Panc1 (cell line): ENCODE measurements around the gene MTM1. TPM values are rescaled to one million over a fixed set of nuclear protein-coding genes. Genes with fewer than 3 reads are reported as not detected.

Source experiments
- ATAC-seq: fragments of 200-7000 bp; cut with Tn5 transposase; 2 replicates; pipeline ENCODE4 v1.9.1; 2020; ENCODE audit warnings: mild to moderate bottlenecking, moderate library complexity
- BruUV-seq: library from RNA; stranded (reverse); fragments of 400-500 nt; replicated peaks from 2 replicates; lab custom pipeline; 2021; lab: Mats Ljungman, UMichigan
- CTCF ChIA-PET: fragments of 300-600 bp; sonication (Branson Sonifier 250); formaldehyde crosslinking; loops from one replicate; lab custom pipeline; 2022; ENCODE audit warnings: antibody characterized with exemption; lab: Charles Lee
- POLR2A ChIA-PET: fragments of 300-600 bp; sonication (Branson Sonifier 250); formaldehyde crosslinking; loops from one replicate; lab custom pipeline; 2022; ENCODE audit warnings: antibody characterized with exemption; lab: Charles Lee
- DNase-seq: peaks from one replicate; pipeline ENCODE4 v3.0.0-alpha.2; 2010; ENCODE audit warnings: low read depth, low spot score
- H3K27ac ChIP-seq: 2 replicates; pipeline ENCODE4 v1.5.1; 2011; ENCODE audit warnings: mild to moderate bottlenecking, low read length, inconsistent platforms
- H3K27me3 ChIP-seq: fragments of 200-500 bp; sonication (Bioruptor generic); 2 replicates; pipeline ENCODE4 v1.6.0; 2014; ENCODE audit warnings: low read length, inconsistent platforms; ENCODE audit not compliant: control insufficient read depth, insufficient read depth
- H3K36me3 ChIP-seq: fragments of 200-500 bp; sonication (Bioruptor generic); 2 replicates; pipeline ENCODE4 v1.5.1; 2014; ENCODE audit warnings: inconsistent platforms, mild to moderate bottlenecking, low read length, moderate library complexity; ENCODE audit not compliant: control insufficient read depth, insufficient read depth
- H3K4me1 ChIP-seq: 2 replicates; pipeline ENCODE4 v1.5.1; 2011; ENCODE audit warnings: inconsistent platforms, mild to moderate bottlenecking, low read length, moderate library complexity; ENCODE audit not compliant: control insufficient read depth, insufficient read depth
- H3K4me3 ChIP-seq, 2 experiments: 2 replicates each; pipeline ENCODE4 v1.5.1; 2011 to 2012; ENCODE audit warnings: low read depth in 2 of 2, low read length in 2 of 2, mild to moderate bottlenecking in 2 of 2, inconsistent platforms in 1 of 2, moderate library complexity in 1 of 2
- H3K9me3 ChIP-seq: fragments of 200-500 bp; sonication (Bioruptor generic); 2 replicates; pipeline ENCODE4 v1.5.1; 2014; ENCODE audit warnings: low read depth, mild to moderate bottlenecking, inconsistent platforms, low read length, moderate library complexity; ENCODE audit not compliant: control insufficient read depth, insufficient read depth
- POLR2AphosphoS5 ChIP-seq: IDR thresholded peaks from 2 replicates; pipeline ENCODE4 v1.6.1; 2012; ENCODE audit warnings: mild to moderate bottlenecking, low read depth, low read length, moderate library complexity
- REST ChIP-seq, 2 experiments: IDR thresholded peaks; 2 replicates each; pipeline ENCODE4 v1.6.1; 2011 to 2012; ENCODE audit warnings: low read depth in 2 of 2, control low read depth in 1 of 2, low read length in 1 of 2, mild to moderate bottlenecking in 1 of 2, moderate library complexity in 1 of 2; ENCODE audit not compliant: insufficient read depth in 1 of 2
- SIN3A ChIP-seq: IDR thresholded peaks from 2 replicates; pipeline ENCODE4 v1.6.1; 2012; ENCODE audit warnings: low read depth, mild to moderate bottlenecking, low read length, moderate library complexity, borderline replicate concordance; ENCODE audit not compliant: insufficient read depth
- TCF7L2 ChIP-seq: IDR thresholded peaks from 2 replicates; pipeline ENCODE4 v1.6.1; 2011; ENCODE audit warnings: mild to moderate bottlenecking, low read depth, low read length, inconsistent platforms
- in situ Hi-C: cut with HindIII; loops from 2 replicates; pipeline ENCODE4 v1.10.0; 2016; ENCODE audit warnings: low sequenced_read_pairs, low pct_unique_long_range_greater_than_20kb
- intact Hi-C: fragments of 100-400 bp; cut with micrococcal nuclease; formaldehyde crosslinking; loops from one replicate; pipeline ENCODE4 v1.10.0; 2022; ENCODE audit not compliant: unreplicated experiment
- total RNA-seq: library from RNA; stranded (reverse); gene quantifications from one replicate; pipeline ENCODE4 v1.2.1, GENCODE V29; 2021; ENCODE audit not compliant: unreplicated experiment
- TF ChIP-seq, protein P1 (sequence below): fragments of 450-650 bp; IDR thresholded peaks from 2 replicates; pipeline ENCODE4 v1.5.1; 2017; ENCODE audit warnings: mild to moderate bottlenecking

Gene MTM1
- total RNA-seq, 1 experiment from 2014 or later: 24.0 TPM

DNA sequence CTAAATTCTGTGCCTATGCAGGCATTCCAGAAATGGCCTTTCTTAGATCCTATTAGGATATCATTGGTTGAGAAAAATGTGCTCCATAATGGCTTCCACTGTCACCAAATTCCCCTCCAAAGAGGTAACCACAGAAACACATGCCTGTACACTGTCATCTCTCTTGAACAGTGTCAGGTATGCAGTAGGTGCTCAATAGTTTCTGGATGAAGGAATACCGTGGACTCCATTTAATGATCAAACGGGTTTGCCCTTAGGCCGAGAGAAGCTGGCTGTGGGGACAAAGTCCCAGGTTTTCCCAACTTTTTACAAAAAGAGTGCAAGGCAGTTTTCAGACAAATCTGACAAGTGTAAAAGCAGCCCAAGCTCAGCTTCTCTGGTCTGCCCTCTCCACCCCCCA, 16.5 kb upstream of the MTM1 start:
- TF ChIP-seq REST (IDR thresholded peaks at IDR 0.05; ENCODE audit: insufficient read depth in 1 of 2, low read depth in 2 of 2, low read length in 1 of 2) (no peak), SIN3A (no peak), POLR2AphosphoS5 (no peak), TCF7L2 (no peak)
- TF ChIP-seq, protein P1, sequence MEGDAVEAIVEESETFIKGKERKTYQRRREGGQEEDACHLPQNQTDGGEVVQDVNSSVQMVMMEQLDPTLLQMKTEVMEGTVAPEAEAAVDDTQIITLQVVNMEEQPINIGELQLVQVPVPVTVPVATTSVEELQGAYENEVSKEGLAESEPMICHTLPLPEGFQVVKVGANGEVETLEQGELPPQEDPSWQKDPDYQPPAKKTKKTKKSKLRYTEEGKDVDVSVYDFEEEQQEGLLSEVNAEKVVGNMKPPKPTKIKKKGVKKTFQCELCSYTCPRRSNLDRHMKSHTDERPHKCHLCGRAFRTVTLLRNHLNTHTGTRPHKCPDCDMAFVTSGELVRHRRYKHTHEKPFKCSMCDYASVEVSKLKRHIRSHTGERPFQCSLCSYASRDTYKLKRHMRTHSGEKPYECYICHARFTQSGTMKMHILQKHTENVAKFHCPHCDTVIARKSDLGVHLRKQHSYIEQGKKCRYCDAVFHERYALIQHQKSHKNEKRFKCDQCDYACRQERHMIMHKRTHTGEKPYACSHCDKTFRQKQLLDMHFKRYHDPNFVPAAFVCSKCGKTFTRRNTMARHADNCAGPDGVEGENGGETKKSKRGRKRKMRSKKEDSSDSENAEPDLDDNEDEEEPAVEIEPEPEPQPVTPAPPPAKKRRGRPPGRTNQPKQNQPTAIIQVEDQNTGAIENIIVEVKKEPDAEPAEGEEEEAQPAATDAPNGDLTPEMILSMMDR: no peak
- no peaks in the 10 kb centered on the region for H3K27me3 ChIP-seq
- H3K9me3 ChIP-seq: no peaks in the 10 kb centered on the region
- DNase-seq: no peak
- H3K36me3 ChIP-seq: no peaks in the 10 kb centered on the region
- ChIA-PET POLR2A (interaction anchor here (0.6 kb wide), 1 partner anchor 169 kb away, joined by 3 read pairs; no protein-coding TSS in a partner anchor), CTCF (no interaction called here)
- intact Hi-C loops: no loop called here
- in situ Hi-C loops: no loop called here
- no peak overlapping the region for H3K4me3 ChIP-seq
- BruUV-seq: no TSS peak
- H3K27ac ChIP-seq: no peak overlapping the region
- no peak for ATAC-seq
- H3K4me1 ChIP-seq: peaks cover 7% of the 10 kb centered on the region; the same call in 1 of the 2 replicates

DNA sequence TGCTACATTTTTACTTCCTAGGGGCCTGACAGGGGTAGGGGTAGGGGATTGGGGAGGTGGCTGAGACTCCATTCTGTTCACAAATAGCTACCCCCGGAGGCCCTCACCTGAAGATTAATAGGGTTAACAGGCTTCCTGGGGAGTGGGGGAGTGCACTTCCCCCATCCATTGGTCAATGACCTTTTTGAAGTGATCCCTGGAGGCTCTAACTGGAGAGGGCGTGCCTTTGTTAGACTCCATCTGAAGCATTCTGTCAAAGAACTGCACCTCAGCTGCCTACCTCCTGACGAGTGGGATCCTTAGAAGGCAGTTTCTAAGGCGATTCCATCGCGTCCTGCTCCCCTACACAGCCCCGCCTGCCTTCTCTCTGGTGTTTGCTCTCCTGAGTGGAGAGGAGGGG, 10.0 kb upstream of the MTM1 start:
- intact Hi-C loops (no loop called here), in situ Hi-C loops (no loop called here)
- no peaks in the 10 kb centered on the region for H3K9me3 ChIP-seq
- no peaks in the 10 kb centered on the region for H3K36me3 ChIP-seq
- ChIA-PET CTCF (no interaction called here), POLR2A (no interaction called here)
- no peak for DNase-seq
- H3K27ac ChIP-seq: no peak overlapping the region
- no peak for TF ChIP-seq TCF7L2
- TF ChIP-seq SIN3A: no peak
- no peak for TF ChIP-seq POLR2AphosphoS5
- no peak for TF ChIP-seq REST (IDR thresholded peaks at IDR 0.05; ENCODE audit: insufficient read depth in 1 of 2, low read depth in 2 of 2, low read length in 1 of 2)
- TF ChIP-seq, protein P1: no peak
- H3K27me3 ChIP-seq: no peaks in the 10 kb centered on the region
- BruUV-seq: no TSS peak
- H3K4me3 ChIP-seq: no peak overlapping the region
- ATAC-seq: no peak
- H3K4me1 ChIP-seq: no peaks in the 10 kb centered on the region
